Muscle layer of colon (tissue), 2 donors: Measurements from ENCODE around the gene CUX1.

Source experiments
- H3K27ac ChIP-seq: one replicate; pipeline ENCODE4 v1.7.0; 2013; ENCODE audit warnings: low read depth, mild to moderate bottlenecking, low read length, moderate library complexity
- H3K27me3 ChIP-seq, 2 donors: one replicate each; pipeline ENCODE4 v1.7.0; 2013; ENCODE audit warnings: low read length in 2 of 2, mild to moderate bottlenecking in 2 of 2; ENCODE audit not compliant: insufficient read depth in 2 of 2, control insufficient read depth in 1 of 2
- H3K36me3 ChIP-seq: one replicate; pipeline ENCODE4 v1.7.0; 2013; ENCODE audit warnings: mild to moderate bottlenecking, low read length; ENCODE audit not compliant: insufficient read depth
- H3K4me1 ChIP-seq: one replicate; pipeline ENCODE4 v1.7.0; 2013; ENCODE audit warnings: mild to moderate bottlenecking, low read length; ENCODE audit not compliant: insufficient read depth
- H3K4me3 ChIP-seq, 2 donors: one replicate each; pipeline ENCODE4 v1.7.0; 2013; ENCODE audit warnings: low read length in 2 of 2, low read depth in 1 of 2, mild to moderate bottlenecking in 1 of 2, moderate library complexity in 1 of 2
- H3K9ac ChIP-seq: one replicate; pipeline ENCODE4 v1.7.0; 2013; ENCODE audit warnings: low read length
- H3K9me3 ChIP-seq: one replicate; pipeline ENCODE4 v1.7.0; 2013; ENCODE audit warnings: mild to moderate bottlenecking, low read length
- donor health status: abdominal sarcoma.
- donor health status: Adenocarcinoma of cecum.

Gene CUX1

GRCh38 chr7:102254521-102254920 is 437.1 kb downstream of the CUX1 start:
- Histone ChIP-seq H3K36me3 (peaks cover 9% of the 10 kb centered on the region), H3K27me3 (no peaks in the 10 kb centered on the region), H3K9ac (no peak overlapping the region), H3K27ac (no peak overlapping the region), H3K4me1 (no peaks in the 10 kb centered on the region), H3K4me3 (no peak overlapping the region), H3K9me3 (no peaks in the 10 kb centered on the region)

- Histone ChIP-seq H3K4me3 (no peak overlapping the region), H3K4me1 (no peaks in the 10 kb centered on the region), H3K9ac (no peak overlapping the region), H3K27ac (no peak overlapping the region), H3K27me3 (no peaks in the 10 kb centered on the region), H3K9me3 (no peaks in the 10 kb centered on the region), H3K36me3 (no peaks in the 10 kb centered on the region)
These were observed 438.1 kb downstream of the CUX1 start for GRCh38 chr7:102255501-102255900.

GRCh38 chr7:102255916-102256315 is 438.5 kb downstream of the CUX1 start:
- Histone ChIP-seq H3K27me3 (no peaks in the 10 kb centered on the region), H3K36me3 (no peaks in the 10 kb centered on the region), H3K4me3 (no peak overlapping the region), H3K27ac (no peak overlapping the region), H3K4me1 (peaks cover 3% of the 10 kb centered on the region), H3K9ac (no peak overlapping the region), H3K9me3 (no peaks in the 10 kb centered on the region)

- Histone ChIP-seq H3K27me3 (no peaks in the 10 kb centered on the region), H3K27ac (no peak overlapping the region), H3K9me3 (no peaks in the 10 kb centered on the region), H3K4me1 (peaks cover 4% of the 10 kb centered on the region), H3K9ac (no peak overlapping the region), H3K36me3 (no peaks in the 10 kb centered on the region), H3K4me3 (no peak overlapping the region)
These were observed 440.8 kb downstream of the CUX1 start for GRCh38 chr7:102258073-102258748.

GRCh38 chr7:102258749-102259107 is 441.3 kb downstream of the CUX1 start:
- H3K36me3 ChIP-seq: no peaks in the 10 kb centered on the region
- no peak overlapping the region for H3K4me3 ChIP-seq
- H3K9ac ChIP-seq: no peak overlapping the region
- H3K9me3 ChIP-seq: no peaks in the 10 kb centered on the region
- no peaks in the 10 kb centered on the region for H3K27me3 ChIP-seq
- H3K4me1 ChIP-seq: peaks cover 4% of the 10 kb centered on the region
- no peak overlapping the region for H3K27ac ChIP-seq

GRCh38 chr7:102260856-102261255 is 443.4 kb downstream of the CUX1 start:
- no peaks in the 10 kb centered on the region for H3K36me3 ChIP-seq
- no peak overlapping the region for H3K4me3 ChIP-seq
- H3K9me3 ChIP-seq: no peaks in the 10 kb centered on the region
- no peak overlapping the region for H3K27ac ChIP-seq
- peaks cover 4% of the 10 kb centered on the region for H3K4me1 ChIP-seq
- no peak overlapping the region for H3K9ac ChIP-seq
- no peaks in the 10 kb centered on the region for H3K27me3 ChIP-seq

- Histone ChIP-seq H3K27ac (no peak overlapping the region), H3K4me1 (peaks cover 4% of the 10 kb centered on the region), H3K4me3 (no peak overlapping the region), H3K9ac (no peak overlapping the region), H3K36me3 (no peaks in the 10 kb centered on the region), H3K27me3 (no peaks in the 10 kb centered on the region), H3K9me3 (no peaks in the 10 kb centered on the region)
These were observed 444.0 kb downstream of the CUX1 start for GRCh38 chr7:102261451-102261850.

- Histone ChIP-seq H3K36me3 (no peaks in the 10 kb centered on the region), H3K27ac (no peak overlapping the region), H3K4me3 (no peak overlapping the region), H3K27me3 (no peaks in the 10 kb centered on the region), H3K4me1 (peaks cover 4% of the 10 kb centered on the region), H3K9ac (no peak overlapping the region), H3K9me3 (no peaks in the 10 kb centered on the region)
These were observed 445.1 kb downstream of the CUX1 start for GRCh38 chr7:102262546-102262945.

GRCh38 chr7:102264367-102264891 is 447.0 kb downstream of the CUX1 start:
- no peaks in the 10 kb centered on the region for H3K36me3 ChIP-seq
- no peak overlapping the region for H3K9ac ChIP-seq
- H3K4me1 ChIP-seq: peaks cover 4% of the 10 kb centered on the region
- H3K9me3 ChIP-seq: no peaks in the 10 kb centered on the region
- H3K4me3 ChIP-seq: no peak overlapping the region
- H3K27me3 ChIP-seq: no peaks in the 10 kb centered on the region
- no peak overlapping the region for H3K27ac ChIP-seq

- Histone ChIP-seq H3K9me3 (no peaks in the 10 kb centered on the region), H3K4me1 (no peaks in the 10 kb centered on the region), H3K9ac (no peak overlapping the region), H3K27me3 (no peaks in the 10 kb centered on the region), H3K27ac (no peak overlapping the region), H3K4me3 (no peak overlapping the region), H3K36me3 (no peaks in the 10 kb centered on the region)
These were observed 449.1 kb downstream of the CUX1 start for GRCh38 chr7:102266541-102266940.

- Histone ChIP-seq H3K9me3 (no peaks in the 10 kb centered on the region), H3K36me3 (no peaks in the 10 kb centered on the region), H3K4me3 (no peak overlapping the region), H3K9ac (no peak overlapping the region), H3K4me1 (no peaks in the 10 kb centered on the region), H3K27me3 (no peaks in the 10 kb centered on the region), H3K27ac (no peak overlapping the region)
These were observed 451.2 kb downstream of the CUX1 start for GRCh38 chr7:102268635-102269034.

GRCh38 chr7:102270178-102270887 is 452.9 kb downstream of the CUX1 start:
- no peaks in the 10 kb centered on the region for H3K27me3 ChIP-seq

More at GRCh38 chr7:102270178-102270887, 452.9 kb downstream of the CUX1 start:
- H3K9ac ChIP-seq: no peak overlapping the region
- no peaks in the 10 kb centered on the region for H3K4me1 ChIP-seq
- H3K27ac ChIP-seq: no peak overlapping the region
- no peak overlapping the region for H3K4me3 ChIP-seq
- H3K9me3 ChIP-seq: no peaks in the 10 kb centered on the region
- peaks cover 3% of the 10 kb centered on the region for H3K36me3 ChIP-seq
